GM23338 (cell line): ENCODE results near the gene CSTPP1.

Experiments
- CREB1 ChIP-seq: fragments of 250-450 bp; sonication (Bioruptor Pico); IDR thresholded peaks from 2 replicates; pipeline ENCODE4 v1.5.0; 2020; ENCODE audit warnings: low read depth, mild to moderate bottlenecking, moderate library complexity
- EZH2 ChIP-seq: fragments of 200-600 bp; sonication (generic); IDR thresholded peaks from one replicate; pipeline ENCODE4 v1.8.0; 2017; ENCODE audit warnings: antibody characterized with exemption, mild to moderate bottlenecking, low read depth; ENCODE audit not compliant: unreplicated experiment

DNA sequence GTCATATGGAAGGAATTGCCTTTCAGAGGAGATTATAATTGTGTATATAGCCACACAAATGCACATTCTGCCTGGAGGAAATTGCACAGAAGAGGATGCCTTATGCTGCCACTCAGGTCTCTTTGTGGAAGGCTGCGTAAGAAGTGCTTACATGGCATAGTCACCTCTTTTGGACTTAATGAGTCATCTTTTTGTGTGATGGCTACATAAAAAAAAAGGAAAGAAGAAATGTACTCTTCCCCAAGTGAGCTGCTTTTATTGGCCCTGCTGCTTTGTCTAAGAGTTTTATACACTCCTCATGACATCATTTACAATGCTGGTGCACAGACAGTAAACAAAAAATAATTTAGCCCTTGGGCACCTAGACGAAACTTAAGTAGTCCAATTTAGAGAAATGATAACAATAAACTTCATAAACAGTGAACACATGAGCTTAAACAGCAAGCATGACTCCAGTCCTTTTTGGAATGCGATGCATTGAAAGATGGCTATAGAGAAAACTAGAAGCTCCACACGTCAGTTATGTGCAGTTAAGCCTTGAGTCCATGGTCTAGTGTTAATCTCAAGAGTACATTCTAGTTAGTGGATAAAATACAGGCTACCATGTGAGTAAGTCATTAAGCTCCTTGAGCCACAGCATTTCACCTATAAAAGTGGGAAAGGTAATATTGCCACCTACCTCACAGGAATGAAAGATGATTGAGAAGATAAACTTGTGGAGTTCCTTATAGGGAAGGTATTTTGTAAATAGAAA, 12.0 kb downstream of the CSTPP1 start:
- TF ChIP-seq EZH2 (no peak), CREB1 (CRISPR knock-in tag) (no peak)
